Stomach (tissue), 9 donors: ENCODE measurements around the gene FLYWCH1. TPM values are rescaled to one million over a fixed set of nuclear protein-coding genes. Genes with fewer than 3 reads are reported as not detected.

ENCODE experiments used
- DNase-seq, 2 donors: peaks; one replicate each; pipeline versions ENCODE4 v3.0.0 to v3.0.0-alpha.2; 2013 to 2019
- H3K27ac ChIP-seq, 5 donors: fragments of 200-600 bp in 4 of 5; sonication (generic) in 4 of 5; one replicate each; pipeline ENCODE4 v1.5.1; 2013 to 2019; ENCODE audit warnings: mild to moderate bottlenecking in 1 of 5, moderate library complexity in 1 of 5
- H3K27me3 ChIP-seq, 3 donors: fragments of 200-600 bp; sonication (generic); one replicate each; pipeline ENCODE4 v1.5.1; 2017 to 2019; ENCODE audit warnings: mixed run types in 1 of 3
- H3K36me3 ChIP-seq, 4 donors: fragments of 200-600 bp; sonication (generic); 1 replicate in 3 of 4; 2 replicates in 1 of 4; pipeline ENCODE4 v1.5.1; 2016 to 2019
- H3K4me1 ChIP-seq, 4 donors: fragments of 200-600 bp; sonication (generic); one replicate each; pipeline ENCODE4 v1.5.1; 2016 to 2019
- H3K4me3 ChIP-seq, 4 donors: fragments of 200-600 bp; sonication (generic) in 3 of 4; one replicate each; pipeline ENCODE4 v1.5.1; 2016 to 2019; ENCODE audit warnings: mild to moderate bottlenecking in 1 of 4
- H3K9me3 ChIP-seq, 4 donors: fragments of 200-600 bp; sonication (generic); one replicate each; pipeline ENCODE4 v1.5.1; 2016 to 2019
- CTCF ChIP-seq, 7 experiments: fragments of 450-650 bp in 4 of 7; fragments of 200-600 bp in 3 of 7; sonication (generic) in 3 of 7; IDR thresholded peaks; one replicate each; pipeline ENCODE4 v1.5.1; 2016 to 2019; ENCODE audit warnings: antibody characterized with exemption in 7 of 7, control low read depth in 2 of 7, mild to moderate bottlenecking in 1 of 7
- EP300 ChIP-seq: sonication (generic); formaldehyde crosslinking; IDR thresholded peaks from one replicate; pipeline ENCODE4 v1.6.1; 2017; ENCODE audit warnings: antibody characterized with exemption
- POLR2A ChIP-seq, 4 donors: fragments of 450-650 bp; IDR thresholded peaks; one replicate each; pipeline ENCODE4 v1.6.1; 2016; ENCODE audit warnings: antibody characterized with exemption in 4 of 4, control low read depth in 2 of 4, mild to moderate bottlenecking in 1 of 4, moderate library complexity in 1 of 4
- POLR2AphosphoS5 ChIP-seq, 3 donors: sonication (generic); formaldehyde crosslinking; IDR thresholded peaks; one replicate each; pipeline ENCODE4 v1.6.1; 2016; ENCODE audit warnings: antibody characterized with exemption in 3 of 3
- WGBS, 5 donors: extraction: QIAGEN DNeasy Blood & Tissue Kit in 3 of 5; methylation state at CpG; one replicate each; pipeline versions ENCODE4 v1.1.5 to v1.1.7; 2013 to 2018; 5-methylcytosine and 5-hydroxymethylcytosine counted together
- intact Hi-C: fragments of 100-400 bp; cut with DNase I; formaldehyde crosslinking; loops from one replicate; pipeline ENCODE4 v1.15.1; 2023; ENCODE audit warnings: low total_unique reads
- polyA plus RNA-seq, 3 donors: library from polyadenylated mRNA; stranded (reverse); fragments of 200-250 nt; gene quantifications; one replicate each; pipeline ENCODE4 v1.2.3, GENCODE V29; 2013
- total RNA-seq, 5 donors: library from RNA; depleted of rRNA; stranded (reverse); fragments of >200 nt; gene quantifications; one replicate each; pipeline versions ENCODE4 v1.1.0 to v1.2.3, GENCODE V29; 2014 to 2016
- donor health status: healthy with polysubstance abuse.
- donor health status: Bipolar disorder and iron deficiency.
- donor health status: healthy.

The FLYWCH1 gene
- total and polyA plus RNA-seq, 8 donors = 8.1 to 121 (median 17.6) TPM

DNA sequence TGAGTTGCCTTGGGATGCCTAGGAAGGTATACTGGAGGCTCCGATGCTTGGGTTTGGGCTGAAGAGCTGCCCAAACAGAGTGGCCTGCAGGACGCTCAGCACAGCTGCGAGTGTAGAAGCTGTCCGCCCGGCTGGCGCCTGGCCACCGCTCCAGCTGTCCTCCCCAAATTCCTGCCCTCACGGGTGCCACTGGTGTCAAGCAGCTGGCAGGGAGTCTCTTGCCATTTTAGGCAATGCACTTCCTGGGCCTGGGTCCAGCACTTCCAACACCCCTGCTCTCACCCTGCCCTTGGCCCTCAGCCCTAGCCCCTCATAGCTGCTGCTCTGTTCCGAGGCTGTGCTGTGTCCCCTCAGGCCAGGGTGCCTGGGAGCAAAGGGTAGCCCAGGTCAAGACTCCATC, 73.7 kb downstream of the FLYWCH1 start:
- TF ChIP-seq CTCF (IDR thresholded peaks at IDR 0.05) (no peak), POLR2A (IDR thresholded peaks at IDR 0.05) (no peak)
- WGBS, 5 donors = 29 to 50% (median 33%) methylated on average over 9 of the region's 9 CpGs

DNA sequence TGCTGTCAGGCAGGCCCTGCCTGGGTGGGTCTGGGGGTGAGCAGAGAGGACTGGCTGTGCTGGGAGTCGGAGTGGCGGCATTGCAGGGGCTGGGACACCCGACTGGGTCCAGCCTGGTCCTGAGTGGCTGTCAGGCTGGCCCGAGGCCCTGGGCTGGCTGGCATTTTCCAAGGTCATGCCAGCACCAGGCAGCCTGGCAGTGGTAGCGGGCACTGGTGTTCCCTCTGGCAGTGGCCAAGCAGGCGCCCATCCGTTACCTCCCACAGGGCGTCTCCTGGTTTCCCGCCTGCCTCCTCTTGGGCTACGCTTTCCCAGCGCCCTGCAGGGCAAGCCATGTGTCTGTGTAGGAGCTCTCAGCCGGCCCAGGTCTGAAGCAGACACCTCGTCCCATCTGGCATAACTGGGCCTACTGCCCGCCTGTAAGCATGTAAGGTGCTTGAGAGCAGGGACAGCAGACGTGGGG, 74.2 kb downstream of the FLYWCH1 start:
- DNase-seq = peak in 1 of 2 donors; percentile 68
- H3K4me3 ChIP-seq = no peak overlapping the region
- intact Hi-C loops = no loop called here
- 26 to 70% (median 55%) methylated on average over 5 to 15 of the region's 15 CpGs for WGBS, 5 donors
- no peak for TF ChIP-seq POLR2AphosphoS5 (IDR thresholded peaks at IDR 0.05)
- no peak for TF ChIP-seq POLR2A (IDR thresholded peaks at IDR 0.05)
- TF ChIP-seq EP300 = no peak
- TF ChIP-seq CTCF (IDR thresholded peaks at IDR 0.05) = no peak
- H3K27me3 ChIP-seq = peaks cover 0 to 38% (median 8%) of the 10 kb centered on the region in 3 donors
- peaks cover 10 to 38% (median 30%) of the 10 kb centered on the region in 4 donors for H3K4me1 ChIP-seq
- H3K27ac ChIP-seq = no peak overlapping the region
- H3K9me3 ChIP-seq = no peaks in the 10 kb centered on the region
- H3K36me3 ChIP-seq = no peaks in the 10 kb centered on the region

More for the DNA sequence above, 73.7 kb downstream of the FLYWCH1 start:
- peaks cover 0 to 34% (median 4%) of the 10 kb centered on the region in 3 donors for H3K27me3 ChIP-seq
- no peak overlapping the region for H3K27ac ChIP-seq
- intact Hi-C loops = no loop called here
- no peak for DNase-seq
- peaks cover 13 to 38% (median 34%) of the 10 kb centered on the region in 4 donors for H3K4me1 ChIP-seq
- no peak overlapping the region for H3K4me3 ChIP-seq
- no peaks in the 10 kb centered on the region for H3K36me3 ChIP-seq
- no peaks in the 10 kb centered on the region for H3K9me3 ChIP-seq

- H3K4me1 ChIP-seq = peaks cover 6 to 32% (median 23%) of the 10 kb centered on the region in 4 donors
- no peak for TF ChIP-seq CTCF (IDR thresholded peaks at IDR 0.05)
- no peak for TF ChIP-seq EP300
- TF ChIP-seq POLR2A (IDR thresholded peaks at IDR 0.05) = no peak
- TF ChIP-seq POLR2AphosphoS5 (IDR thresholded peaks at IDR 0.05) = no peak
- 71 to 79% (median 76%) methylated on average over 15 to 17 of the region's 17 CpGs for WGBS, 5 donors
- H3K36me3 ChIP-seq = no peaks in the 10 kb centered on the region
- H3K27ac ChIP-seq = no peak overlapping the region
- no peaks in the 10 kb centered on the region for H3K9me3 ChIP-seq
- intact Hi-C loops = no loop called here
- DNase-seq = no peak
- H3K27me3 ChIP-seq = peaks cover 0 to 43% (median 8%) of the 10 kb centered on the region in 3 donors
- H3K4me3 ChIP-seq = no peak overlapping the region
Measured at GRCh38 chr16:2986623-2987188, 75.0 kb downstream of the FLYWCH1 start.

GRCh38 chr16:2987286-2987685, 75.6 kb downstream of the FLYWCH1 start:
- intact Hi-C loops = no loop called here
- TF ChIP-seq POLR2AphosphoS5 (IDR thresholded peaks at IDR 0.05) (no peak), EP300 (no peak), POLR2A (IDR thresholded peaks at IDR 0.05) (no peak), CTCF (IDR thresholded peaks at IDR 0.05) (no peak)
- H3K36me3 ChIP-seq = no peaks in the 10 kb centered on the region
- H3K27me3 ChIP-seq = peaks cover 0 to 43% (median 8%) of the 10 kb centered on the region in 3 donors
- H3K9me3 ChIP-seq = no peaks in the 10 kb centered on the region
- H3K4me3 ChIP-seq = no peak overlapping the region
- peaks cover 6 to 32% (median 23%) of the 10 kb centered on the region in 4 donors for H3K4me1 ChIP-seq
- H3K27ac ChIP-seq = no peak overlapping the region
- WGBS, 5 donors = 83 to 93% (median 90%) methylated on average over 6 to 9 of the region's 9 CpGs
- DNase-seq = no peak
